Effector memory CD4-positive, alpha-beta T cell (primary cell): Measurements from ENCODE around the gene PLIN4.

ENCODE experiments used
- DNase-seq, 3 donors: peaks; one replicate each; pipeline ENCODE4 v3.0.0-alpha.2; 2020
- H3K27ac ChIP-seq: 2 replicates; pipeline ENCODE4 v1.7.0; 2013; ENCODE audit warnings: mild to moderate bottlenecking, low read length, moderate library complexity; ENCODE audit not compliant: insufficient read depth, poor library complexity, severe bottlenecking
- H3K27me3 ChIP-seq: replicated peaks from 2 replicates; pipeline ENCODE4 v1.7.0; 2013; ENCODE audit warnings: mild to moderate bottlenecking, low read length; ENCODE audit not compliant: insufficient read depth, control insufficient read depth, poor library complexity, severe bottlenecking
- H3K36me3 ChIP-seq: 2 replicates; pipeline ENCODE4 v1.7.0; 2013; ENCODE audit warnings: mild to moderate bottlenecking, low read length, moderate library complexity; ENCODE audit not compliant: control insufficient read depth, insufficient read depth
- H3K4me1 ChIP-seq: 2 replicates; pipeline ENCODE4 v1.7.0; 2013; ENCODE audit warnings: low read length, mild to moderate bottlenecking; ENCODE audit not compliant: control insufficient read depth, insufficient read depth, poor library complexity, severe bottlenecking
- H3K4me3 ChIP-seq: 2 replicates; pipeline ENCODE4 v1.7.0; 2013; ENCODE audit warnings: low read length, low read depth, mild to moderate bottlenecking; ENCODE audit not compliant: insufficient read depth, poor library complexity, severe bottlenecking
- H3K9me3 ChIP-seq: 2 replicates; pipeline ENCODE4 v1.7.0; 2013; ENCODE audit warnings: mild to moderate bottlenecking, low read length, moderate library complexity; ENCODE audit not compliant: control insufficient read depth

The PLIN4 gene

GRCh38 chr19:4507804-4508203, 10.5 kb downstream of the PLIN4 start:
- no peak overlapping the region for H3K27ac ChIP-seq
- DNase-seq: no peak
- H3K36me3 ChIP-seq: peaks cover 2% of the 10 kb centered on the region
- H3K4me3 ChIP-seq: no peak overlapping the region
- H3K9me3 ChIP-seq: no peaks in the 10 kb centered on the region
- no peaks in the 10 kb centered on the region for H3K4me1 ChIP-seq
- no peaks in the 10 kb centered on the region for H3K27me3 ChIP-seq

- Histone ChIP-seq H3K9me3 (no peaks in the 10 kb centered on the region), H3K27me3 (no peaks in the 10 kb centered on the region), H3K27ac (no peak overlapping the region), H3K4me3 (no peak overlapping the region), H3K4me1 (no peaks in the 10 kb centered on the region), H3K36me3 (peaks cover 9% of the 10 kb centered on the region)
- DNase-seq: no peak
Observed at GRCh38 chr19:4507150-4507452, 11.2 kb downstream of the PLIN4 start.

GRCh38 chr19:4506449-4507149, 11.7 kb downstream of the PLIN4 start:
- no peak overlapping the region for H3K27ac ChIP-seq
- DNase-seq: no peak
- no peaks in the 10 kb centered on the region for H3K27me3 ChIP-seq
- H3K4me1 ChIP-seq: no peaks in the 10 kb centered on the region
- peaks cover 9% of the 10 kb centered on the region for H3K36me3 ChIP-seq
- H3K4me3 ChIP-seq: no peak overlapping the region
- H3K9me3 ChIP-seq: no peaks in the 10 kb centered on the region

DNA sequence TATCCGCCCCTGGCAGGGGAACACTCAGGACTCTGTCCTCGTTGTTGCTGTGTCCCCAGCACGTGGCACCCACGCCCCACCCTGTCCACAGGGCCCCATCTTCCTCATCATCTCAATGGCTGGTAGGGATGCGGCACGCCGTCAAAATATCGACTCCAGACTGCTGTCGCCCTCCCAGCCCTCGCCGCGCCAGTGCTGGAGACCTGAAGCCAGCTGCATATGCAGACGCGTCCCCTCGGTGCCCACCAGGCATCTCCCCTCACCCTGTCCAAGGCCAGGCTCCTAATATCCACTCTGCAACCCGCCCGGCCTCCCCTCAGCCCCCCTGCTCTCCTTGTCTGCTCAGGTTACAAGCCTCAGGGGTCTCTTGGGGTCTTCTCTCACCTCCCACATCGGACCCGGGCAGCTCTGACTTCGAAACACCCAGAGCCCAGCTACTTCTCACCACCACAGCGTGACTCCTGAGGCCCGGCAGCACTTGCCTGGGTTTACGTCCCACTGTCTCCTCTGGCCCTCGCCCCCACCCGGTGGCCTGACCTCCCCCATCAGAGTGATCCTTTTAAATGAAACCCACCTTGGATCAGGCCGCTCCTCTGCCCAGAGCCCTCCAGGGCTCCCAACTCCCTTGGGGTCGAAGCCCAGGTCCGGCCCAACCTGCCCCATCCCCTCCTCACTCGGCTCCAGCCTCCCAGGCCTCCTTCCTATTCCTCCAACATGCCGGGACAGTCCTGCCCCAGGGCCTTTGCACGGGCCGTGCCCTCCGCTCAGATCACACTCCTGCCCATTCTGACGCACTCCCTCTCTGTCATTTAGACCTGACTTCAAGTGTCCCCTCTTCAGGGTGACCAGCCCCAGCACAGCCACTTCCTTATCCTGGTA, 12.5 kb downstream of the PLIN4 start:
- DNase-seq: no peak

GRCh38 chr19:4504891-4505569, 13.3 kb downstream of the PLIN4 start:
- no peaks in the 10 kb centered on the region for H3K9me3 ChIP-seq
- peaks cover 15% of the 10 kb centered on the region for H3K36me3 ChIP-seq
- H3K27me3 ChIP-seq: no peaks in the 10 kb centered on the region
- H3K4me1 ChIP-seq: no peaks in the 10 kb centered on the region
- no peak overlapping the region for H3K4me3 ChIP-seq
- no peak for DNase-seq
- H3K27ac ChIP-seq: no peak overlapping the region

More for the DNA sequence above, 12.5 kb downstream of the PLIN4 start:
- Histone ChIP-seq H3K4me1 (no peaks in the 10 kb centered on the region), H3K9me3 (no peaks in the 10 kb centered on the region), H3K27ac (no peak overlapping the region), H3K27me3 (no peaks in the 10 kb centered on the region), H3K4me3 (no peak overlapping the region), H3K36me3 (peaks cover 13% of the 10 kb centered on the region)

DNA sequence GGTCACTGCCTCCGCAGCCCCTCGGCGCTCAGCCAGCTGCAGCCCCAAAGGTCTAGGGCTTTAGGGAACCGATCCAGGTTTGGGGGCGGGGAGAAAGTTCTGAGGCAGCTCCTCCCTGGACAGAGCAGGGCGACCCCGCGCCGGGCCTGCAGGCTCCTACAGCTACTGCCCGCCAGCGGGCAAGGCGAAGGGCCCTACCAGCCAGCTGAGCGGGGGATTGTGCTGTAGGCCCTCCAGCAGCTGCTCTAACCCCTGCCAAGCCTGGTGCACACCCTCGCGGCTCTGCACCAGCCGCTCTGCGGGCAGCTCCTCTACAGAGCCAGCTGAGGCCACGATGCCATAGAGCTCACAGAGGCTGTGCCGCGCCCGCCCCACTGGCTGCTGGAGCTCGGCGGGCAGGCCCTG, 14.0 kb downstream of the PLIN4 start:
- Histone ChIP-seq H3K4me3 (no peak overlapping the region), H3K36me3 (peaks cover 15% of the 10 kb centered on the region), H3K9me3 (no peaks in the 10 kb centered on the region), H3K4me1 (no peaks in the 10 kb centered on the region), H3K27ac (no peak overlapping the region), H3K27me3 (no peaks in the 10 kb centered on the region)
- no peak for DNase-seq

- DNase-seq: no peak
- Histone ChIP-seq H3K4me3 (no peak overlapping the region), H3K27me3 (no peaks in the 10 kb centered on the region), H3K36me3 (peaks cover 15% of the 10 kb centered on the region), H3K9me3 (no peaks in the 10 kb centered on the region), H3K27ac (no peak overlapping the region), H3K4me1 (no peaks in the 10 kb centered on the region)
Observed at GRCh38 chr19:4503825-4504170, 14.5 kb downstream of the PLIN4 start.

DNA sequence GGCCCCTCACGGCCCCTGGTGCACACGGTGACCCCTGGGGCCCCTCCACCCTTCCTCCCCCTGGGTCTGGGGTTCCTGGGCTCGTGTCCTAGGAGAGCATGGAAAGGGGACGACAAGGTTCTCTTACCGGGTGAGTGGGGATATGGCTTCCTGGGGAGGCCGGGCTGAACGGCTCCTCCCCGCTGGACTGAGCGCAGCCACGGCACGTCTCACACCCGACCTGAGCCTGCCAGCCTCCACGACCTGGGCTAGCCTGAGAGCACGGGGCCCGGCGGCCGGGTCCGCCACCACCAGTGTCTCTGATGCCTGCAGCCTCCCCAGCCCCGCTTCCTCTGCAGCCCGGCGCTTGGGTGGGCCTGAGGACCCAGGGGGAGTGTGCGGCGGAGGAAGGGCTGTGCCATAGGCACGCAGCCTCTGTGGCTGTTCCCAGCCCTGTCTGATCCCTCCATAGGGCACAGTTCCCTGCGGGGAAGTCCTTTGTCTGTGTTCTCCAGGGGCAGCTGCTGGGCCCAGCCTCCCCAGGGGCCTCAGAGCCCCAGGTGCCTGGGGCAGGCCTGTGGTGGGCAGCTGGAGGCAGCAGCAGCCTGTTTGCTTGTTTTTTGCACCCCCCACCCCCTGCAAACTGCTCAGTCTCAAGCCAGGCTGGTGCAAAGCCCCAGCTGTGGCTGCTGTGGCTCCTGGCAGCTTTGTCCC, 15.0 kb downstream of the PLIN4 start:
- H3K27ac ChIP-seq: no peak overlapping the region
- no peaks in the 10 kb centered on the region for H3K4me1 ChIP-seq
- DNase-seq: no peak
- no peak overlapping the region for H3K4me3 ChIP-seq
- H3K9me3 ChIP-seq: no peaks in the 10 kb centered on the region
- H3K36me3 ChIP-seq: peaks cover 17% of the 10 kb centered on the region
- H3K27me3 ChIP-seq: no peaks in the 10 kb centered on the region

- DNase-seq: no peak
- H3K27me3 ChIP-seq: no peaks in the 10 kb centered on the region
- H3K9me3 ChIP-seq: no peaks in the 10 kb centered on the region
- H3K36me3 ChIP-seq: peaks cover 23% of the 10 kb centered on the region
- no peaks in the 10 kb centered on the region for H3K4me1 ChIP-seq
- H3K27ac ChIP-seq: no peak overlapping the region
- no peak overlapping the region for H3K4me3 ChIP-seq
Observed at GRCh38 chr19:4502282-4503131, 15.8 kb downstream of the PLIN4 start.
